ENCODE results near the gene PIGX.

- TF ChIP-seq CTCF (IDR thresholded peaks at IDR 0.05; ENCODE audit: poor library complexity) = no peak
- no peak for TF ChIP-seq EZH2phosphoT487 (IDR thresholded peaks at IDR 0.05; ENCODE audit: low read depth, severe bottlenecking, unreplicated experiment)
Observed at GRCh38 chr3:196711838-196712513, at the start of gene PIGX, which contains the start of gene CEP19.
